Lower leg skin (tissue), 3 donors: ENCODE measurements around the gene SASH1.

Experiments
- POLR2A ChIP-seq, 2 donors: fragments of 450-650 bp; IDR thresholded peaks; one replicate each; pipeline ENCODE4 v1.6.1; 2016 to 2017; ENCODE audit warnings: antibody characterized with exemption in 2 of 2, mild to moderate bottlenecking in 1 of 2, moderate library complexity in 1 of 2
- TF ChIP-seq, protein P1 (sequence below), 3 donors: fragments of 450-650 bp; IDR thresholded peaks; one replicate each; pipeline ENCODE4 v1.5.1; 2016; ENCODE audit warnings: antibody characterized with exemption in 3 of 3, mild to moderate bottlenecking in 3 of 3, moderate library complexity in 2 of 3

- TF ChIP-seq, protein P1, sequence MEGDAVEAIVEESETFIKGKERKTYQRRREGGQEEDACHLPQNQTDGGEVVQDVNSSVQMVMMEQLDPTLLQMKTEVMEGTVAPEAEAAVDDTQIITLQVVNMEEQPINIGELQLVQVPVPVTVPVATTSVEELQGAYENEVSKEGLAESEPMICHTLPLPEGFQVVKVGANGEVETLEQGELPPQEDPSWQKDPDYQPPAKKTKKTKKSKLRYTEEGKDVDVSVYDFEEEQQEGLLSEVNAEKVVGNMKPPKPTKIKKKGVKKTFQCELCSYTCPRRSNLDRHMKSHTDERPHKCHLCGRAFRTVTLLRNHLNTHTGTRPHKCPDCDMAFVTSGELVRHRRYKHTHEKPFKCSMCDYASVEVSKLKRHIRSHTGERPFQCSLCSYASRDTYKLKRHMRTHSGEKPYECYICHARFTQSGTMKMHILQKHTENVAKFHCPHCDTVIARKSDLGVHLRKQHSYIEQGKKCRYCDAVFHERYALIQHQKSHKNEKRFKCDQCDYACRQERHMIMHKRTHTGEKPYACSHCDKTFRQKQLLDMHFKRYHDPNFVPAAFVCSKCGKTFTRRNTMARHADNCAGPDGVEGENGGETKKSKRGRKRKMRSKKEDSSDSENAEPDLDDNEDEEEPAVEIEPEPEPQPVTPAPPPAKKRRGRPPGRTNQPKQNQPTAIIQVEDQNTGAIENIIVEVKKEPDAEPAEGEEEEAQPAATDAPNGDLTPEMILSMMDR (IDR thresholded peaks at IDR 0.05): no peak
- TF ChIP-seq POLR2A (IDR thresholded peaks at IDR 0.05): no peak
These were observed 24.9 kb upstream of the SASH1 start for GRCh38 chr6:148317739-148318138.
